Measurements from ENCODE around the gene PRDM16.

Gene PRDM16

GRCh38 chr1:3265835-3266805 is 197.1 kb downstream of the PRDM16 start:
- no peak for DNase-seq (ENCODE audit: low spot score)
- no peak overlapping the region for H3K27ac ChIP-seq
- ChIA-PET POLR2A (ENCODE audit: low non-redundant PET) (no interaction called here), CTCF (no interaction called here)
- TF ChIP-seq CTCF (conservative IDR thresholded peaks at IDR 0.05; ENCODE audit: low read depth) = no peak

- H3K27ac ChIP-seq = no peak overlapping the region
- POLR2A ChIA-PET (ENCODE audit: low non-redundant PET) = no interaction called here
- DNase-seq (ENCODE audit: low spot score) = no peak
- CTCF ChIA-PET = interaction anchor here (0.7 kb wide), 1 partner anchor 469 kb away, joined by 4 read pairs; no protein-coding TSS in a partner anchor
- no peak for TF ChIP-seq CTCF (conservative IDR thresholded peaks at IDR 0.05; ENCODE audit: low read depth)
These were observed 198.0 kb downstream of the PRDM16 start for GRCh38 chr1:3266870-3267549.

DNA sequence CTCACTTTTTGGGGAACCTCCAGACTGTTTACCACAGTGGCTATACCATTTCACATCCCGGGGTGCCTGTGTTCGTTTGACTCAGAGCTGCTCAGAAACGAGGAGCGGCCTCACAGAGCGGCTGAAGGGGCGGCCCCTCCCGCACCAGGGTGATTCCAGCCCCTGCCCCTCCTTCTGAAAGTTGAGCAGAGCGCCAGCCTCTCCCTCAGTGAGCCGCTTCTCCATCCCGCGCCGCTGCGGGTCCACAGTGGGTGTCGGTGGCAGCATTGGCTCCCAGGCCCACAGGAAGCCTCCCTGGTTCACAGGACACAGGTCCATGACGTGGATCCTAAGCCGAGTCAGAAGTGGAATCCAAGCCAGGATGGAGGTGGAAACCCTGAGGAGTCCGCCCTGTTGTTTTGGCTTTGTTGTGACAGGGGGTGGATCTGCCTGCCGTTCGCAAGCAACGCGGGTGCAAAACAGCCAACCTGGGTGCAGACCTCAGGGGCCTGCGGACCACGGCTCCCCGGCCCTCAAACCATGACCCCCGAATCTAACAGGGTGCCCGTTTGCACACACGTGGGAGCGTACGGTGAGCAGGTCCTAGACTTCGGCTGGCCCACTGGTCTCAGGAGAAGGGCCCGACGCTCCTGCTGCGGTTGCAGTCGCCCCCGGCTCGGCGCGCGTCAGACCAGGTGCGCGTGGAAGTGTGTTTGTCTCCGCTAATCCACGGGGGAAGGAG is 198.7 kb downstream of the PRDM16 start:
- TF ChIP-seq CTCF (conservative IDR thresholded peaks at IDR 0.05; ENCODE audit: low read depth) = no peak
- ChIA-PET POLR2A (ENCODE audit: low non-redundant PET) (no interaction called here), CTCF (interaction anchor here (0.7 kb wide), 1 partner anchor 470 kb away, joined by 4 read pairs; no protein-coding TSS in a partner anchor)
- no peak for DNase-seq (ENCODE audit: low spot score)
- H3K27ac ChIP-seq = no peak overlapping the region

DNA sequence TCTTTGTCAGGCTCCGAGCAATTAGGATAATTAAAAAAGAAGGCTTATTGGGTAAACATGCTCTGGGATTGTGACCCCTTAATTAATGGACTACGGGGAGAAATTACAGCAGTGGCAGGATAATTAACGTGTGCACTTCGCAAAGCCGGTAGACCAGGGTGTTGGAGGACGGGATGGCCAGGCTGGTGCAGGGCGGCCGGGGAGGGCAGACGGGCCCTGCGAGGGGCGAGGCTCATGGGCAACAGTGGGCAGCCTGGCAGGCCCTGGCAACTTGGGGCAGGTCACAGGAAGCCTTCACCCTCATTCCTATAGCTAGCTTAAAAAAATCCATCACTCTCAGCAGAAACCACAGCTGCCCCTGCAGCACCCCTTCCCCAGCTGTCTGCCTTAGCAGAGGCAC is 199.3 kb downstream of the PRDM16 start:
- TF ChIP-seq CTCF (conservative IDR thresholded peaks at IDR 0.05; ENCODE audit: low read depth) = no peak
- no peak overlapping the region for H3K27ac ChIP-seq
- POLR2A ChIA-PET (ENCODE audit: low non-redundant PET) = no interaction called here
- DNase-seq (ENCODE audit: low spot score) = no peak
- CTCF ChIA-PET = interaction anchor here (0.8 kb wide), 1 partner anchor 290 kb away, joined by 3 read pairs; no protein-coding TSS in a partner anchor

DNA sequence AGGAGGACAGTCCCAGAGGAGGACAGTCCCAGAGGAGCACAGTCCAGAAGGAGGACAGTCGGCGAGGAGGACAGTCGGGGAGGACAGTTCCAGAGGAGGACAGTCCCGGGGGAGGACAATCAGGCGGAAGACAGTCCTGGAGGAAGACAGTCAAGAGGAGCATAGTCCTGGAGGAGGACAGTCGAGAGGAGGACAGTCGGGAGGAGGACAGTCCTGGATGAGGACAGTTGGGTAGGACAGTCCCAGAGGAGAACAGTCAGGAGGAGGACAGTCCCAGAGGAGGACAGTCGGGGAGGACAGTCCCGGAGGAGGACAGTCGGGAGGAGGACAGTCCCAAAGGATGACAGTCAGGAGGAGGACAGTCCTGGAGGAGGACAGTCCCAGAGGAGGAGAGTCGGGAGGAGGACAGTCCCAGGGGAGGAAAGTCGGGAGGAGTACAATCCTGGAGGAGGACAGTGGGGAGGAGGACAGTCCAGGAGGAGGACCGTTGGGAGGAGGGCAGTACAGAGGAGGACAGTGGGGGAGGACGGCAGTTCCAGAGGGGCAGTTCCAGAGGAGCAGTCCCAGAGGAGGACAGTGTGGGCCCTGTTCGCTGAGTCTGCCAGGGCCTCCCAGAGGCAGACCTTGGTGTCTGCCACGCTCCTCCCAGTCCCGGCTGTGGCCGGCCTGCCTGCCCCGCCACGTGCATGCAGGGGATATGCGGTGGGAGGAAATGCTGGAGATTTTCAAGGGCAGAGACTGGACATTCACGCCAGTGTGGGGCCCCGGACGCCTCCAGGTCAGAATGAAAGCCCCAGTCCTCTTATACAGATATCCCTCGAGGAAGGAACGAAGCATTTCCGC is 201.6 kb downstream of the PRDM16 start:
- no peak overlapping the region for H3K27ac ChIP-seq
- no peak for DNase-seq (ENCODE audit: low spot score)
- ChIA-PET POLR2A (ENCODE audit: low non-redundant PET) (no interaction called here), CTCF (interaction anchor here (0.7 kb wide), 1 partner anchor 52 kb away, joined by 4 read pairs; no protein-coding TSS in a partner anchor)
- no peak for TF ChIP-seq CTCF (conservative IDR thresholded peaks at IDR 0.05; ENCODE audit: low read depth)
